IPS-NIHi7 (cell line): Measurements from ENCODE around the gene GNG4.
"Not testable (repeated sequence)": the region's sequence is repeated elsewhere in the genome, so short reads cannot be mapped to it uniquely, and the experiment has no call there.

Experiments used
- DNase-seq: peaks from one replicate; pipeline ENCODE4 v3.0.0; 2012; ENCODE audit warnings: mixed read lengths; ENCODE audit errors: extremely low spot score

The GNG4 gene

DNA sequence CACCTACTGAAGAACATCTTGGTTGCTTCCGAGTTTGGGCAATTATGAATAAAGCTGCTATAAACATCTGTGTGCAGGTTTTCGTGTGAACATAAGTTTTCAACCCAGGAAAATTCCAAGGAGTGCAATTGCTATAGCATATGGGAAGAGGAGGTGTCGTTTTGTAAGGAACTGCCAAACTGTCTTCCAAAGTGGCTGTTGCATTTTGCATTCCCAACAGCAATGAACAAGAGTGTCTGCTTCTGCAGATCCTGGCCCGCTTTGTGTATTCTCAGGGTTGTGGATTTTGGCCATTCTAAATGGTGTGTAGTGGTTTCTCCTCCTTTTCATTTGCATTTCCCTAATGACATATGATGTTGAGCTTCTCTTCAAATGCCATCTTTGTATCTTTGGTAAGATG is 23.8 kb downstream of the GNG4 start:
- no peak for DNase-seq

DNA sequence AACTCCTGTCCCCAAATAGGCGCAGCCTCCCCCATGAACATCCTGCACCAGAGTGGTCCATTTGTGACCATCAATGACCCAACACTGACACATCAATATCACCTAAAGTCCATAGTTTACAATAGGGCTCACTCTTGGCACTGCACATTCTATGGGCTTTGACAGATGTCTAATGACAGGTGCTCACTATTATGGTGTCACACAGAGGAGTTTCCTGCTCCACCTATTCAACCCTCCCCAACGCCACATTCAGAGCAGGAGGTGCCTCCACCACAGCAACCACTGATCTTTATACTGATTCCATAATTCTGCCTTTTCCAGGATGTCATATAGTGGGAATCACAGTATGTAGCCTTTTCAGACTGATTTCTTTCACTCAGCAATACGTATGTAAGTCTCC is 24.2 kb downstream of the GNG4 start:
- no peak for DNase-seq

DNA sequence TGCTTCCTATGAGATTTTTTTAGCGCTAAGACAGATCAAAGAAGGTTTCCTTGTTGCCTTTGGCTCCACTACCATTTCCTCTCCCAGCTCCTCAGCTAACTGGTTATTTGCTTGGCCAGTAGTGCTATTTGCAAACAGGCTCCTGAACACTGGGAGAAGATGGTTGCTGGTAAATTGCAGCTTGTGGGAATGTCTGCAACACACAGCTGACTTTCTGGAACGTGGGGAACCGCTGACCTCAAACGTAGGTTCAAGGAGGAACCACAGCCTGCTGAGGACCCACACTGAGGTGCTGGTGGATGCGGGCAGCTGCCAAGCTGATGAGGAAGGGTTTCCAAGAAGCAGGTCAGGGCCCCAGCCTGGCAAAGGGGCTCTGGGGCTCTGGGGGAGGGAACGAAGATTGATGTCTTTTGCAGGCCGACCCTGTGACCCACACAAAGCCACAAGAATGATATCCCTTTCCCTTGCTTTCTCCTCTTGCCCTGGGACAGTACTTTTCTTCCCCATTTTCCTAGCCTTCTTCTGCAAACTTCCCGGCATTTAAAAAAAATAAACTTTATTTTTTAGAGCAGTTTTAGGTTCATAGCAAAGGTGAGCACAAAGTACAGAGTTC is 24.8 kb downstream of the GNG4 start:
- DNase-seq = no peak

GRCh38 chr1:235622936-235623779 is 26.4 kb downstream of the GNG4 start:
- no peak for DNase-seq

- not testable (repeated sequence) for DNase-seq
Observed at GRCh38 chr1:235619149-235619548, 30.4 kb downstream of the GNG4 start.

DNA sequence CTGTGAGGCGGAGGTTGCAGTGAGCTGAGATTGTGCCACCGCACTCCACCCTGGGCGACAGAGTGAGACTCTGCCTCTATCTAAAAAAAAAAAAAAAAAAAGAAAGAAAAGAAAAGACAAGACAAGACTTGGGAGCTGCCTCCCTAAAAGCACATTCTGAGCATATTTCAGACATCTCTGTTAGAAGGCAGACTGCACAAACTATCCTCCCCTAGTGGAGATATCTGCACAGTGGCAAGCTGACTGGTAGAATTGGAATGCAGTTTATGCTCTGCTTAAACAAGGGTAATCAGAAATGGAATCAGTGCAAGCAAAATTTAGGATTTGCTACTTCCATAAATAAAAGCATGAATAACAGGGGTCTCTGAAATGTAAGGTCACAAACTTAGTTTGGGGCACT is 31.8 kb downstream of the GNG4 start:
- no peak for DNase-seq

- no peak for DNase-seq
Observed at GRCh38 chr1:235617140-235617539, 32.4 kb downstream of the GNG4 start.

DNA sequence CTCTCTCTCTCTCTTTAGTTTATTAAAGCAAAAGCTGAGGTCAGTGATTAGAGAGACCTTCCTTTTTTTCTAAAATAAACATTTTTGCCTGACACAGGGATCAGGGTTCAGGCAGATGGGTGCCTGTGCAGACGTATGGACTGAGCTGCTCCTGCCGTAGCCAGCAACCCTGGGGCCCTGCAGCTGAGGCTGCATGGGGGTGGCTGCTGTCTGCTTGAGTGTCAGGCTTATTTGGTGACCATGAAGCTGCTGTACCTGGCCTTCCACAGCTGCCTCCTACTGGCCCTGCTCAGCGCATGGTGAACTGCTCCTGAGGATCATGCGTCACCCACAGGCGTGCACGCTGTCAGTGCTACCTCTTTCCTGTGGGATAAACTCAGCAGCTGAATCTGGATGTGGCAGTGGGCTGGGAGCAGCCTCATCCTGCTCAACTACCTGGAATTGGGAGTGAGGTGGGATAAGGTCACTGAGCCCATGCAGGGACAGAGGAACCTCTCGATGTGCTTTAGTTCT is 35.1 kb downstream of the GNG4 start:
- DNase-seq = no peak

DNA sequence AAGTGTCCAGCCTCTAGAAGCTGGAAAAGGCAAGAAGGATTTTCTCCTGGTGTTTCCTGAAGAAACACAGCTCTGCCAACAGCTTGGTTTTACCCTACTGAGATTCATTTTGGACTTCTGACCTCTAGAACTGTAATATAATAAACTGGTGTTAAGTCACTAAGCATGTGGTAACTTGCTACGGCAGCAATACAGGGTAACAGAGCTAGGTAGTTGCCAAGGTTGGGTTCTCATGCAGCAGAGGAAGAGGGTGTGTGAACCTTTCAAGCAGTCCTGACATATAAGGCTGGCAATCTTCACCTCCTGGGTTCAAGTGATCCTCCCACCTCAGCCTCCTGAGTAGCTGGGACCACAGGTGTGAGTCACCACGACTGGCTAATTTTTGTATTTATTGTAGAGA is 36.0 kb downstream of the GNG4 start:
- DNase-seq = no peak

DNA sequence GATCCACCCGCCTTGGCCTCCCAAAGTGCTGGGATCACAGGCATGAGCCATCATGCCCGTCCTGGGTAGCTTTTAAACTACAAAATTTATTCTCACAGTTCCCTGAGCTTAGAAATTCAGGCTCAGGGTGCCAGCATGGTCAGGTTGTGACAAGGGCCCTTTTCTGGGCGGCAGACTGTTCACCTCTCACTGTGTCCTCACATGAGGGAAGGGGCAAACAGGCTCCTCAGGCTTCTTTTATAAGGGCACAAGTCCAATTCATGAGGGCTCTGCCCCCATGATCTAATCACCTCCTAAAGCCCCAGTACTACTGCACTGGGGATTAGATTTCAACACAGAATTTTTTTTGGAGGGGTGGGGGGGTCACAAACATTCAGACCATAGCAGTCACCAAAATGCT is 36.8 kb downstream of the GNG4 start:
- DNase-seq = no peak

DNA sequence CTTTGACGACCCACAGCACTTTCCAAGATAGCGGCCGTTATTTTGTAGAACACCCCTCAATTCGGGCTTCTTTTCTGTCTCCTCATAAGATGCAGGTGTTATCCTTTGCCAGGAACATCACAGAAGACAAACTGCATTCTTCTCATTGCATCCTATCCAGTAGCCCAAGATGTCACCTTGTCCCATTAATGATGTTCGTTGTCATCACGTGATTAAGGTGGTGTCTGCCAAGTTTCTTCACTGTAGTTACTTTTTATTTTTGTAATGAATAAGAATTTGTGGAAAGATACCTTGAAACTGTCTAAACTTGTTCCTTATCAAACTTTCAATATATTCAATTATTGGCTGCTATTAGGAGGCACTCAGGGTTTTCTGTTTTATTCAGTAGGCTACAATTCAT is 39.4 kb downstream of the GNG4 start:
- no peak for DNase-seq

- no peak for DNase-seq
Observed at GRCh38 chr1:235608278-235608677, 41.3 kb downstream of the GNG4 start.

DNA sequence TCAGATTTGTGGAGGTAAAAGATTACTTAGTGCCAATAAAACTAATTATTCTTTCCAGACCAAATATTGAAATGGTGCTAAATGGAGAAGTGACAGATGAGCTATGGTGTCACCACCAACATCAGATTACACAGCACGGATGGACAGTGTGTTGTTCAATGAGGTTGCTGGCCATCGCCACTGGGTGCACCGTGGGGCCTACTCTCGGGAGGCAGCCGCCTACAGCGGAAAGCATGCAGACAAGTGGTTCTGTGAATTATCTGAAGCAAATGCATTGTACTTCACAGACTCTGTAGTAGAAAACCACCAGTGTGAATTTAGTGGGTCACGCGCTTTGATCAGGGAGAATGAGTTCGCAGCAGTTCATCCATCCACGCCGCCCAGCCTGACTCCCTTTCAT is 42.3 kb downstream of the GNG4 start:
- DNase-seq = no peak

- DNase-seq = peak; percentile 57
Observed at GRCh38 chr1:235601104-235601503, 48.5 kb downstream of the GNG4 start.

GRCh38 chr1:235599536-235599935 is 50.0 kb downstream of the GNG4 start:
- DNase-seq = no peak

DNA sequence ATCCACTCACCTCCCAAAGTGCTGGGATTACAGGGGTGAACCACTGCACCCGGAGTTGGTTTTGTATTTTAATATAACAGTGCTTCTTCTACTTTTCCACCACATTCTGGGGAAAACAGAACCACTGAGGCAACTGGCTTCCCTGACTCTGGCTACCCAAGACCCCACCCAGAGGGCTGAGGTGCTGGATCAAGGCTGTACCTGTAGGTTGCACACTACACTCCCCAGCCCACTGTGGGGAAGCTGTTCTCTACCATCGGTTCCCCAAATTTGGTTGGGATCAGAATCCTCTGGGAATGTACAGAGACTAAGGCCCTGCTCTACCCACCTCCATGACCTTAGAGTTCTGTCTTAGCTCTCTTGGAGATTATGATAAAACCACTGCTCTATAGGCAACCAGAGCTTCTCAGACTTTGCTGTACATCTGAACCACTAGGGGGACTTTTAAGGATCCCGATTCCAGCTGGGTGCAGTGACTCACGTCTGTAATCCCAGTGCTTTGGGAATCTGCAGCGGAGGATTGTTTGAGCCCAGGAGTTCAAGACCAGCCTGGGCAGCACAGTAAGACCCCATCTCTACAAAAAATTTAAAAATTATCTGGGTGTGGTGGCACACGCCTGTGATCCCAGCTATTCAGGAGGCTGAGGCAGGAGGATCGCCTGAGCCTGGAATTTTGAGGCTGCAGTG is 51.6 kb downstream of the GNG4 start:
- peak; percentile 39 for DNase-seq

DNA sequence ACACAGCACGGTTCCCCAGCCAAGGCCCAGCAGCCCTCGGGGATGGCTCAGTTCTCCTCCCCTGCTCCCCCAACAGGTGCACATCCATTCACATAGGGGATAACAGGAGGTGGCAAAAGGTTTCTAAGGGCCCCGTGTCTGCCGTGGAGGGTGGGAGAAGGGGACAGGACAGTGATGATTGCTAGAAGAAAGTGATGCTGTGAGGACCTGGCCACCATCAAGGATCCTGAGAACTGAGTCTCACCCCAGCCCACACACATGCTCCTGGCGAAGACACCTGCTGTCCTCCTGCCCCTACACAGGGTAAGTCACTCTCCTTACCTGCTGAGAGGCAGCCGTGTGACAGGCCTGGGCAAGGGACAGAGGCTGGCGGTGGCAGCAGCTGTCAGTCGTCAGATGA is 54.5 kb downstream of the GNG4 start:
- DNase-seq = no peak

- DNase-seq = not testable (repeated sequence)
Observed at GRCh38 chr1:235594281-235594895, 55.2 kb downstream of the GNG4 start.

DNA sequence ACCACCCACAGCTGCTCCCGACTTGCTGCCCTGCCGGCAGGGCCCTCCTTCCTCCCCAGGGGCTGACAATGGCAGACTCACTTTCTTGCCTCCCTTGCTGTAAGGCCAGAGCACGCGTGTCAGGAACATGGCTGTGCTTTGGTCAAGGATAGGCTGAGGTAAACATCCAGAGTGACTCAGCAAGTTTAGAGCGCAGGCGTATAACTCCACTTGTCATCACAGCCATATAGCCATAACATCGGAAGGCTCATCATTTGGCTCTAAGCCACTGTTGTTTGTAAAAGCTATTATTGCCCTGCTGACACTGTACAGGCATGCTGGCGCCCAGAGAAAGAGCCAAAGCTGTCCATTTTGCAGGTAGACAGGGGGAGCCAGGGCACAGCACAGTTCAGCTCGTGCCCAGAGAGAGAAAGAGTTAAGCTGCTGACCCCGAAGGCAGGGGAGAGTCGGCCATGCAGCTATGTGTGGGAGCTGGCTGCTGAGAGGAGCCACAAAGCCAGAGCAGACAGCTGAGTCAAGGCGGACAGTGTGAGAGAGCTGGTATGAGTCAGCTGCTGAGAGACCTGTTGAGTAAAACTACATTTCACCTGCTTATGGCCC is 60.6 kb downstream of the GNG4 start:
- DNase-seq = no peak

GRCh38 chr1:235588156-235588555 is 61.4 kb downstream of the GNG4 start:
- DNase-seq = no peak

- no peak for DNase-seq
Observed at GRCh38 chr1:235586992-235587391, 62.6 kb downstream of the GNG4 start.

DNA sequence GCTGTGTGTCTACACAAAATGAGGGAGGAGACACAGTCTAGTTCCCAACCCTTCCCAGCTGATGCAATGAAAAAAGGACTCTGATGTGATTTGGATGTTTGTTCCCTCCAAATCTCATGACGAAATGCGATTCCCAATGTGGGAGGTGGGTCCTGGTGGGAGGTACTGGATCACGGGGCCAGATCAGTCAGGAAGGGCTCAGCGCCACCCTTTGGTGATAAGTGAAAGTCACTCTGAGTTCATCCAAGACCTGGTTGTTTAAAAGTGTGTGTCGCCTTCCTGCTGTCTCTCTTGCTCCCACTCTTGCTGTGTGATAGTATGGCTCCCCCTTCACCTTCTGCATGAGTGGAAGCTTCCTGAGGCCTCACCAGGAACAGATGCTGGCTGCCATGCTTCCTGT is 63.2 kb downstream of the GNG4 start:
- DNase-seq = peak; percentile 57
